K562 (cell line): ENCODE measurements around the gene HBEGF. TPM values are rescaled to one million over a fixed set of nuclear protein-coding genes. Genes with fewer than 3 reads are reported as not detected.

Experiments used
- ATAC-seq: fragments of 200-7000 bp; cut with Tn5 transposase; 3 replicates; pipeline ENCODE4 v1.9.1; 2020; ENCODE audit warnings: moderate library complexity
- BruUV-seq: library from RNA; stranded (reverse); fragments of 400-500 nt; replicated peaks from 2 replicates; lab custom pipeline; 2021; lab: Mats Ljungman, UMichigan
- CTCF ChIA-PET: fragments of 300-600 bp; formaldehyde crosslinking; extraction: SDS; loops from one replicate; lab custom pipeline; 2021; ENCODE audit warnings: low intra/inter-chr PET ratio; lab: Yijun Ruan, JAX
- POLR2A ChIA-PET: fragments of 300-600, 350-650 bp; sonication (Branson Sonifier 250); formaldehyde crosslinking; extraction: SDS; loops from one replicate; lab custom pipeline; 2021; ENCODE audit warnings: antibody characterized with exemption, inconsistent platforms; lab: Yijun Ruan, JAX
- DNase-seq, 4 experiments: peaks; one replicate each; pipeline versions ENCODE4 v3.0.0 to v3.0.0-alpha.2; 2011 to 2018; ENCODE audit warnings: low spot score in 3 of 4, mixed read lengths in 3 of 4; ENCODE audit errors: extremely low read depth in 1 of 4
- FAIRE-seq: peaks from 2 replicates; lab custom pipeline; 2011; peaks lifted over from hg19 to GRCh38; lab: Jason Lieb, UNC
- H2AFZ ChIP-seq: 2 replicates; pipeline ENCODE4 v1.6.0; 2011; ENCODE audit warnings: low read depth, low read length, control low read depth, inconsistent platforms
- H3K27ac ChIP-seq: fragments of 200-600 bp; 3 replicates; pipeline ENCODE4 v1.8.0; 2011; ENCODE audit warnings: low read depth, mild to moderate bottlenecking, control low read depth, inconsistent platforms, low read length, moderate library complexity, mixed read lengths; ENCODE audit errors: extremely low read depth
- H3K27me3 ChIP-seq, 2 experiments: fragments of 300-600 bp in 1 of 2; 2 replicates in 1 of 2; 3 replicates in 1 of 2; pipeline versions ENCODE4 v1.6.0 to v1.8.0; 2011; ENCODE audit warnings: inconsistent platforms in 2 of 2, low read length in 2 of 2, mild to moderate bottlenecking in 1 of 2, mixed read lengths in 1 of 2, moderate library complexity in 1 of 2; ENCODE audit not compliant: control insufficient read depth in 2 of 2, insufficient read depth in 2 of 2
- H3K36me3 ChIP-seq: fragments of 300-600 bp; 3 replicates; pipeline ENCODE4 v1.8.0; 2011; ENCODE audit warnings: mild to moderate bottlenecking, low read length, inconsistent platforms; ENCODE audit not compliant: control insufficient read depth, insufficient read depth
- H3K4me1 ChIP-seq, 2 experiments: fragments of 200-600 bp in 1 of 2; replicated peaks in 1 of 2; 2 replicates in 1 of 2; 3 replicates in 1 of 2; pipeline versions ENCODE4 v1.5.1 to v1.8.0; 2011; ENCODE audit warnings: inconsistent platforms in 2 of 2, low read length in 2 of 2, mild to moderate bottlenecking in 1 of 2, mixed read lengths in 1 of 2, moderate library complexity in 1 of 2; ENCODE audit not compliant: control insufficient read depth in 2 of 2, insufficient read depth in 2 of 2
- H3K4me2 ChIP-seq: 2 replicates; pipeline ENCODE4 v1.6.1; 2011; ENCODE audit warnings: low read length, control low read depth, inconsistent platforms, mixed read lengths; ENCODE audit not compliant: insufficient read depth
- H3K4me3 ChIP-seq: fragments of 200-600 bp; sonication (generic), shearing (Covaris generic); 2 replicates; pipeline ENCODE4 v1.5.1; 2016; ENCODE audit warnings: control low read depth, inconsistent platforms
- H3K79me2 ChIP-seq: fragments of 200-600 bp; 3 replicates; pipeline ENCODE4 v1.8.0; 2011; ENCODE audit warnings: low read length, inconsistent platforms; ENCODE audit not compliant: control insufficient read depth, insufficient read depth
- H3K9ac ChIP-seq, 2 experiments: 2 replicates each; pipeline versions ENCODE4 v1.6.0 to v1.6.1; 2011; ENCODE audit warnings: low read depth in 2 of 2, low read length in 2 of 2, control low read depth in 1 of 2, inconsistent platforms in 1 of 2, mild to moderate bottlenecking in 1 of 2, mixed read lengths in 1 of 2; ENCODE audit not compliant: insufficient read depth in 1 of 2
- H3K9me1 ChIP-seq: one replicate; pipeline ENCODE4 v1.6.0; 2011; ENCODE audit warnings: inconsistent platforms, mild to moderate bottlenecking, low read length, moderate library complexity; ENCODE audit not compliant: control insufficient read depth, insufficient read depth
- H3K9me3 ChIP-seq: replicated peaks from 2 replicates; pipeline ENCODE4 v1.5.1; 2011; ENCODE audit warnings: low read depth, low read length, inconsistent platforms; ENCODE audit not compliant: control insufficient read depth, insufficient read depth
- H4K20me1 ChIP-seq: replicated peaks from 2 replicates; pipeline ENCODE4 v1.6.1; 2011; ENCODE audit warnings: low read length, inconsistent platforms, mixed read lengths; ENCODE audit not compliant: control insufficient read depth, insufficient read depth
- ARID1B ChIP-seq: fragments of 450-650 bp; IDR thresholded peaks from 2 replicates; pipeline ENCODE4 v1.6.1; 2016; ENCODE audit warnings: antibody characterized with exemption, mild to moderate bottlenecking, inconsistent platforms
- CTBP1 ChIP-seq: fragments of 450-650 bp; IDR thresholded peaks from 2 replicates; pipeline ENCODE4 v1.6.1; 2016; ENCODE audit warnings: borderline replicate concordance
- DPF2 ChIP-seq: fragments of 450-650 bp; IDR thresholded peaks from 2 replicates; pipeline ENCODE4 v1.6.1; 2016
- FIP1L1 ChIP-seq: fragments of 200-400 bp; formaldehyde crosslinking; IDR thresholded peaks from 2 replicates; pipeline ENCODE4 v1.6.1; 2018; ENCODE audit warnings: mild to moderate bottlenecking, low read depth, low read length; ENCODE audit not compliant: poor library complexity, severe bottlenecking
- FOSL1 ChIP-seq: fragments of 200-800 bp; sonication (Bioruptor generic); conservative IDR thresholded peaks from 2 replicates; pipeline ENCODE4 v1.6.1; 2016; ENCODE audit warnings: missing genetic modification characterization, missing compliant biosample characterization
- JUND ChIP-seq, 2 experiments: IDR thresholded peaks; 2 replicates in 1 of 2; 3 replicates in 1 of 2; pipeline ENCODE4 v1.6.1; 2011; ENCODE audit warnings: borderline replicate concordance in 2 of 2, low read depth in 2 of 2, low read length in 2 of 2, improper control_type of control experiment in 1 of 2, missing biosample characterization in 1 of 2, missing genetic modification characterization in 1 of 2, missing genetic modification reagents in 1 of 2
- KDM2B ChIP-seq: fragments of 250-450 bp; sonication (Bioruptor Pico); IDR thresholded peaks from 2 replicates; pipeline ENCODE4 v1.8.0; 2021; ENCODE audit warnings: mild to moderate bottlenecking, moderate library complexity
- NFIX ChIP-seq: fragments of 250-450 bp; sonication (Bioruptor Pico); IDR thresholded peaks from 2 replicates; pipeline ENCODE4 v1.4.0; 2020; ENCODE audit warnings: low read depth, mild to moderate bottlenecking, moderate library complexity
- NR4A1 ChIP-seq, 2 experiments: fragments of 250-450 bp in 1 of 2; fragments of 450-650 bp in 1 of 2; sonication (Bioruptor Pico) in 1 of 2; IDR thresholded peaks; 2 replicates each; pipeline versions ENCODE4 v1.4.0 to v1.6.1; 2016 to 2020; ENCODE audit warnings: mild to moderate bottlenecking in 2 of 2, missing compliant biosample characterization in 1 of 2, missing genetic modification characterization in 1 of 2, moderate library complexity in 1 of 2
- ZNF274 ChIP-seq: IDR thresholded peaks from 2 replicates; pipeline ENCODE4 v1.6.1; 2011; ENCODE audit warnings: low read depth, mild to moderate bottlenecking, low read length, moderate library complexity, borderline replicate concordance
- WGBS: fragments of 100-300 bp; shearing (Covaris generic); methylation state at CpG from one replicate; pipeline ENCODE4 v1.1.6; 2016; ENCODE audit warnings: low coverage, mixed read lengths; ENCODE audit not compliant: insufficient coverage; ENCODE audit errors: missing lambda C conversion rate; 5-methylcytosine and 5-hydroxymethylcytosine counted together
- in situ Hi-C: fragments of 300-500 bp; cut with MboI; formaldehyde crosslinking; loops from 4 replicates; pipeline ENCODE4 v1.15.0; 2018; ENCODE audit warnings: inconsistent platforms, mixed read lengths
- intact Hi-C: fragments of 100-400 bp; cut with micrococcal nuclease; formaldehyde crosslinking; loops from 2 replicates; pipeline ENCODE4 v1.14.2; 2022
- polyA plus RNA-seq, 8 experiments: library from polyadenylated mRNA; depleted of rRNA in 4 of 8; stranded (reverse) in 5 of 8; unstranded in 3 of 8; fragments of >200 nt; fragmentation: Nextera tagmentation in 2 of 8; fragmentation: Illumina TruSeq in 1 of 8; extraction: Ambion mirVana in 2 of 8; extraction: Trizol in 1 of 8; gene quantifications; 2 replicates each; pipeline versions ENCODE4 v1.2.1 to v1.2.3, GENCODE V29; 2011 to 2014; ENCODE audit warnings: inconsistent platforms in 1 of 8, missing spikeins in 1 of 8
- total RNA-seq, 7 experiments: library from RNA; depleted of rRNA in 6 of 7; stranded (reverse); fragments of >200 nt in 6 of 7; fragmentation: Illumina TruSeq in 2 of 7; extraction: Trizol in 2 of 7; gene quantifications; 2 replicates each; pipeline versions ENCODE4 v1.2.1 to v1.2.3, GENCODE V29; 2011 to 2021; ENCODE audit warnings: low replicate concordance in 1 of 7
- TF ChIP-seq, protein P1 (sequence below), 2 experiments: fragments of 450-650 bp in 1 of 2; sonication (generic) in 1 of 2; formaldehyde crosslinking in 1 of 2; IDR thresholded peaks in 1 of 2; conservative IDR thresholded peaks in 1 of 2; 2 replicates each; pipeline versions ENCODE4 v1.6.1 to v1.8.1; 2016 to 2023; ENCODE audit warnings: mild to moderate bottlenecking in 2 of 2, moderate library complexity in 2 of 2, inconsistent platforms in 1 of 2, missing genetic modification reagents in 1 of 2
- TF ChIP-seq, protein P2 (sequence below): IDR thresholded peaks from 2 replicates; pipeline ENCODE4 v1.6.1; 2014; ENCODE audit warnings: antibody characterized with exemption
- TF ChIP-seq, protein P3 (sequence below), 3 experiments: IDR thresholded peaks in 2 of 3; conservative IDR thresholded peaks in 1 of 3; 2 replicates each; pipeline ENCODE4 v1.5.1; 2011 to 2012; ENCODE audit warnings: low read length in 3 of 3, mild to moderate bottlenecking in 3 of 3, control low read depth in 2 of 3, improper control_type of control experiment in 1 of 3, inconsistent platforms in 1 of 3, low read depth in 1 of 3, mixed read lengths in 1 of 3, moderate library complexity in 1 of 3; ENCODE audit not compliant: insufficient read depth in 2 of 3

HBEGF gene
- total and polyA plus RNA-seq, 9 of the 15 experiments (the other 6 are each of a cell fraction or from before 2014, with no cell fraction given) = 0.11 to 1.1 (median 0.60) TPM

GRCh38 chr5:140365282-140365681, 18.9 kb upstream of the HBEGF start:
- intact Hi-C loops = no loop called here
- no peak overlapping the region for H3K4me2 ChIP-seq
- H3K9me1 ChIP-seq = no peaks in the 10 kb centered on the region
- H3K9ac ChIP-seq = 0 out of 4 replicates have a peak overlapping the region, but pooled peaks of 1 of the 2 experiments have one; percentile 10
- 7% methylated on average over 3 of the region's 3 CpGs for WGBS
- POLR2A ChIA-PET = interaction anchor here (0.6 kb wide), 2 partner anchors 12 to 36 kb away, joined by 3 read pairs; partner anchors contain the start of gene ANKHD1
- no peaks in the 10 kb centered on the region for H3K79me2 ChIP-seq
- no peak overlapping the region for H2AFZ ChIP-seq
- H3K9me3 ChIP-seq = no peaks in the 10 kb centered on the region
- H3K27me3 ChIP-seq = no peaks in the 10 kb centered on the region
- DNase-seq (peak in 2 of 4 experiments; percentile 37 to 42), FAIRE-seq (peak; percentile 6), ATAC-seq (no peak)
- no peaks in the 10 kb centered on the region for H3K36me3 ChIP-seq
- no TSS peak for BruUV-seq
- peaks cover 9 to 13% of the 10 kb centered on the region in 2 experiments; a peak in 4 of 5 replicates for H3K4me1 ChIP-seq
- no peak overlapping the region for H3K27ac ChIP-seq
- in situ Hi-C loops = loop anchor here (5.0 kb wide), 1 partner anchor 347 kb away; no protein-coding TSS in a partner anchor
- H3K4me3 ChIP-seq = no peak overlapping the region
- H4K20me1 ChIP-seq = no peaks in the 10 kb centered on the region; the same call in 1 of the 2 replicates
- CTCF ChIA-PET = no interaction called here
- TF ChIP-seq, protein P1, sequence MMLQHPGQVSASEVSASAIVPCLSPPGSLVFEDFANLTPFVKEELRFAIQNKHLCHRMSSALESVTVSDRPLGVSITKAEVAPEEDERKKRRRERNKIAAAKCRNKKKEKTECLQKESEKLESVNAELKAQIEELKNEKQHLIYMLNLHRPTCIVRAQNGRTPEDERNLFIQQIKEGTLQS (IDR thresholded peaks at IDR 0.05) = peak; percentile 50; the same call in 1 of the 2 replicates
- TF ChIP-seq, protein P1 (CRISPR knock-in tag; conservative IDR thresholded peaks at IDR 0.05) = no peak
- TF ChIP-seq, protein P2, sequence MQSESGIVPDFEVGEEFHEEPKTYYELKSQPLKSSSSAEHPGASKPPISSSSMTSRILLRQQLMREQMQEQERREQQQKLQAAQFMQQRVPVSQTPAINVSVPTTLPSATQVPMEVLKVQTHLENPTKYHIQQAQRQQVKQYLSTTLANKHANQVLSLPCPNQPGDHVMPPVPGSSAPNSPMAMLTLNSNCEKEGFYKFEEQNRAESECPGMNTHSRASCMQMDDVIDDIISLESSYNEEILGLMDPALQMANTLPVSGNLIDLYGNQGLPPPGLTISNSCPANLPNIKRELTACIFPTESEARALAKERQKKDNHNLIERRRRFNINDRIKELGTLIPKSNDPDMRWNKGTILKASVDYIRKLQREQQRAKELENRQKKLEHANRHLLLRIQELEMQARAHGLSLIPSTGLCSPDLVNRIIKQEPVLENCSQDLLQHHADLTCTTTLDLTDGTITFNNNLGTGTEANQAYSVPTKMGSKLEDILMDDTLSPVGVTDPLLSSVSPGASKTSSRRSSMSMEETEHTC = no peak
- TF ChIP-seq FIP1L1 (no peak), FOSL1 (tag) (peak; percentile 75), NFIX (no peak), CTBP1 (peak; percentile 46; the same call in 1 of the 2 replicates), ZNF274 (no peak), JUND (IDR thresholded peaks at IDR 0.05; ENCODE audit: borderline replicate concordance, low read depth, low read length) (peak; percentile 68), JUND (tag; IDR thresholded peaks at IDR 0.05; ENCODE audit: borderline replicate concordance, low read depth, low read length) (peak; percentile 16; the same call in 1 of the 3 replicates), NR4A1 (CRISPR knock-in tag; IDR thresholded peaks at IDR 0.05) (no peak), NR4A1 (tag; IDR thresholded peaks at IDR 0.05) (no peak), ARID1B (peak; percentile 44), KDM2B (CRISPR knock-in tag) (no peak), DPF2 (0 out of 2 replicates have a peak, but pooled peaks have one; percentile 25)
- TF ChIP-seq, protein P3, sequence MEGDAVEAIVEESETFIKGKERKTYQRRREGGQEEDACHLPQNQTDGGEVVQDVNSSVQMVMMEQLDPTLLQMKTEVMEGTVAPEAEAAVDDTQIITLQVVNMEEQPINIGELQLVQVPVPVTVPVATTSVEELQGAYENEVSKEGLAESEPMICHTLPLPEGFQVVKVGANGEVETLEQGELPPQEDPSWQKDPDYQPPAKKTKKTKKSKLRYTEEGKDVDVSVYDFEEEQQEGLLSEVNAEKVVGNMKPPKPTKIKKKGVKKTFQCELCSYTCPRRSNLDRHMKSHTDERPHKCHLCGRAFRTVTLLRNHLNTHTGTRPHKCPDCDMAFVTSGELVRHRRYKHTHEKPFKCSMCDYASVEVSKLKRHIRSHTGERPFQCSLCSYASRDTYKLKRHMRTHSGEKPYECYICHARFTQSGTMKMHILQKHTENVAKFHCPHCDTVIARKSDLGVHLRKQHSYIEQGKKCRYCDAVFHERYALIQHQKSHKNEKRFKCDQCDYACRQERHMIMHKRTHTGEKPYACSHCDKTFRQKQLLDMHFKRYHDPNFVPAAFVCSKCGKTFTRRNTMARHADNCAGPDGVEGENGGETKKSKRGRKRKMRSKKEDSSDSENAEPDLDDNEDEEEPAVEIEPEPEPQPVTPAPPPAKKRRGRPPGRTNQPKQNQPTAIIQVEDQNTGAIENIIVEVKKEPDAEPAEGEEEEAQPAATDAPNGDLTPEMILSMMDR (IDR thresholded peaks at IDR 0.05 in 2 of 3, conservative IDR thresholded peaks at IDR 0.05 in 1 of 3; ENCODE audit: insufficient read depth in 2 of 3, low read depth in 1 of 3, low read length in 3 of 3) = no peak
